HG03521 (cell line): ENCODE data around the gene HERC2.

ENCODE experiments used
- ATAC-seq: cut with Tn5 transposase; IDR thresholded peaks from one replicate; pipeline ENCODE4 v1.9.1; 2021; ENCODE audit warnings: mild to moderate bottlenecking, moderate library complexity; ENCODE audit not compliant: unreplicated experiment

HERC2 gene

GRCh38 chr15:28101201-28101600, 220.8 kb downstream of the HERC2 start:
- no peak for ATAC-seq

- no peak for ATAC-seq
Observed at GRCh38 chr15:28100516-28101195, 221.3 kb downstream of the HERC2 start.

GRCh38 chr15:28099555-28100140, 222.3 kb downstream of the HERC2 start:
- ATAC-seq, result no peak

- ATAC-seq, result no peak
Observed at GRCh38 chr15:28098766-28099554, 223.0 kb downstream of the HERC2 start, which contains the start of gene OCA2. Gene OCA2 (minus strand): TSS chr15:28099315. CDS start chr15:28081874, 17,441 bp downstream.

- no peak for ATAC-seq
Observed at GRCh38 chr15:28098360-28098765, 223.6 kb downstream of the HERC2 start.

- ATAC-seq, result no peak
Observed at GRCh38 chr15:28097656-28098359, 224.2 kb downstream of the HERC2 start.

- peak; percentile 9 for ATAC-seq
Observed at GRCh38 chr15:28096670-28097431, 225.1 kb downstream of the HERC2 start.

GRCh38 chr15:28096411-28096669, 225.6 kb downstream of the HERC2 start:
- ATAC-seq, result peak; percentile 3

- no peak for ATAC-seq
Observed at GRCh38 chr15:28094732-28095521, 227.1 kb downstream of the HERC2 start.

- ATAC-seq, result no peak
Observed at GRCh38 chr15:28093752-28094535, 228.0 kb downstream of the HERC2 start.

GRCh38 chr15:28091313-28091712, 230.7 kb downstream of the HERC2 start:
- no peak for ATAC-seq

- ATAC-seq, result peak; percentile 99
Observed at GRCh38 chr15:28086175-28086703, 235.7 kb downstream of the HERC2 start.

GRCh38 chr15:28085489-28086174, 236.3 kb downstream of the HERC2 start:
- ATAC-seq, result no peak

- ATAC-seq, result no peak
Observed at GRCh38 chr15:28084547-28084946, 237.4 kb downstream of the HERC2 start.

GRCh38 chr15:28082891-28083684, 238.9 kb downstream of the HERC2 start:
- ATAC-seq, result no peak

- ATAC-seq, result no peak
Observed at GRCh38 chr15:28081594-28081993, 240.4 kb downstream of the HERC2 start.

- no peak for ATAC-seq
Observed at GRCh38 chr15:28080386-28080785, 241.6 kb downstream of the HERC2 start.
